ENCODE measurements around the gene ICOSLG.

GRCh38 chr21:44265734-44266270, 25.1 kb upstream of the ICOSLG start:
- TF ChIP-seq SP1 (CRISPR knock-in tag; conservative IDR thresholded peaks at IDR 0.05) (no peak), RELA (CRISPR knock-in tag; IDR thresholded peaks at IDR 0.05; ENCODE audit: borderline replicate concordance) (no peak), CTCF (IDR thresholded peaks at IDR 0.05) (no peak), CBFB (CRISPR knock-in tag; IDR thresholded peaks at IDR 0.05; ENCODE audit: low read depth) (no peak), FOXJ3 (CRISPR knock-in tag; IDR thresholded peaks at IDR 0.05; ENCODE audit: borderline replicate concordance) (no peak), FOXP1 (CRISPR knock-in tag; IDR thresholded peaks at IDR 0.05; ENCODE audit: borderline replicate concordance) (no peak), NFE2L1 (CRISPR knock-in tag; IDR thresholded peaks at IDR 0.05) (no peak), MAX (CRISPR knock-in tag; IDR thresholded peaks at IDR 0.05) (no peak), E2F1 (CRISPR knock-in tag; IDR thresholded peaks at IDR 0.05) (no peak), CREB1 (CRISPR knock-in tag; IDR thresholded peaks at IDR 0.05) (no peak), ATF3 (CRISPR knock-in tag; conservative IDR thresholded peaks at IDR 0.05) (no peak), ZNF232 (CRISPR knock-in tag; IDR thresholded peaks at IDR 0.05) (no peak), STAT6 (CRISPR knock-in tag; conservative IDR thresholded peaks at IDR 0.05; ENCODE audit: low read depth) (no peak)

Data from WTC11 (cell line).